Bronchial epithelial cell (primary cell): ENCODE results near the gene KCNJ4. TPM values are rescaled to one million over a fixed set of nuclear protein-coding genes. Genes with fewer than 3 reads are reported as not detected.

Experiments
- total RNA-seq: library from RNA; depleted of rRNA; stranded (reverse); fragments of >200 nt; gene quantifications from 2 replicates; pipeline ENCODE4 v1.2.1, GENCODE V29; 2014

Gene KCNJ4
- total RNA-seq, 1 donor from 2014 or later = not detected

Other genes with a start within 250 kb of the KCNJ4 start
- gene TMEM184B, start 182.2 kb downstream of the KCNJ4 start, total RNA-seq = 7.1 and 13.3 TPM in 2 replicates
- gene CSNK1E, start 137.8 kb downstream of the KCNJ4 start, total RNA-seq = 146 and 181 TPM in 2 replicates
- 1.8 and 7.1 TPM in 2 replicates for gene KDELR3, start 12.9 kb upstream of the KCNJ4 start, total RNA-seq
- gene DDX17, start 51.1 kb upstream of the KCNJ4 start, total RNA-seq = 498 and 521 TPM in 2 replicates
- 1.1 and 3.7 TPM in 2 replicates for gene DMC1, start 115.0 kb upstream of the KCNJ4 start, total RNA-seq
- 0.26 and 0.38 TPM in 2 replicates for gene FAM227A, start 201.2 kb upstream of the KCNJ4 start, total RNA-seq
- 16.1 and 22.0 TPM in 2 replicates for gene CBY1, start 201.4 kb upstream of the KCNJ4 start, total RNA-seq
- 42.9 and 70.0 TPM in 2 replicates for gene TOMM22, start 226.8 kb upstream of the KCNJ4 start, total RNA-seq
- gene JOSD1, start 245.7 kb upstream of the KCNJ4 start, total RNA-seq = 123 and 147 TPM in 2 replicates